Measurements from ENCODE around the gene MTHFD2L.
"Not testable (repeated sequence)": the region's sequence is repeated elsewhere in the genome, so short reads cannot be mapped to it uniquely, and the experiment has no call there.

MTHFD2L gene

GRCh38 chr4:74181219-74181618 lies 23.3 kb downstream of the MTHFD2L start:
- in situ Hi-C loops (cut with MboI; ENCODE audit: low sequenced_read_pairs) = no loop called here

DNA sequence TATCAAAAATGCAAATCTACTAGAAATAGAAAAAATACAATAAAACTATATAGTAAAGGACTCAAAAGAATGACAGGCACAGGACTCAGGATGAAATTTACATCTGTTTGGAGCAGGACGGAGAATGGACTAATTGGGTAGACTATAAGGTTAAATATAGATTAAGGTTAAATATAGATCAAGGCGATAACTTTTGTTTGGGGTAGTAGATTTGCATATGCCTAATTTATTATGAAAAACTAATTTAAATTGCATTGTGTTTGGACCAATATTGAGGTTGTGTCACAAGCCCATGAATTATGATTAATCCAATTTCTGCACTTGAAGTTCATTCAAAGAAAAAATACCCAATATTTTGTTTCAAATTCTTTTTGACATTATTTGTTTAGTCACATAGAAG lies 31.0 kb downstream of the MTHFD2L start:
- in situ Hi-C loops (cut with MboI; ENCODE audit: low sequenced_read_pairs) = no loop called here

DNA sequence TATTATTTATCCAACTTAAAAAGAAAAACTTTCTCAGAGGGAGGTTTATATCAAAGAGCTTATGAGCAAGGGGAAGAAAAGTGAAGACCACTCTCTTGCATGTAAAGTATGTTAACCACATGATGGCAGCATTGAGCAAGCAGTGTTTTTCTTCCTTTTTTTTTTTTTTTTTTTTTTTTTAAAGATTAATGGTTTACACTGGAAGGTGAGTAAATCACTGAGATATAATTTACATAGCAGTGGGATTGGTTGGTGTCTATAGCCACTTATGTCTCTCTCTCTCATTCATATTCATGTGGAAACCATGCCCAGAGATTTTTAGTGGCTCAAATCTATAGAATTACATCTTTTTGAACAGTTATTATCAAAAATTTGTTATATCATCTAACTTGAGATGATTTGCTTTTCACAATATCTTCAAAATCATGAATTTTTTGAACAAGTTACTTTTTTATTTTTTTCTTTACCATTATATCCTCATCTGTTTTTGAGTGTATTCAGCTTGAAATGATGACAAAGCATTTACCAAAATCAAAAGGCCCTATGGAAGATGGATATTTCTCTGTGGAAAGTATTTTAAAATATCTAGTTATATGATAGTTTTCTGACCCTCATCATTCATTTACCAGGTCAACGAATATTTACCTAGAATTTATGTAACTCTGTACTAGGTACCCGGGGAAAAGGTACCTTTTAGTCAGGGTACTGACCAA lies 31.6 kb downstream of the MTHFD2L start:
- in situ Hi-C loops (cut with MboI; ENCODE audit: low sequenced_read_pairs) = no loop called here

DNA sequence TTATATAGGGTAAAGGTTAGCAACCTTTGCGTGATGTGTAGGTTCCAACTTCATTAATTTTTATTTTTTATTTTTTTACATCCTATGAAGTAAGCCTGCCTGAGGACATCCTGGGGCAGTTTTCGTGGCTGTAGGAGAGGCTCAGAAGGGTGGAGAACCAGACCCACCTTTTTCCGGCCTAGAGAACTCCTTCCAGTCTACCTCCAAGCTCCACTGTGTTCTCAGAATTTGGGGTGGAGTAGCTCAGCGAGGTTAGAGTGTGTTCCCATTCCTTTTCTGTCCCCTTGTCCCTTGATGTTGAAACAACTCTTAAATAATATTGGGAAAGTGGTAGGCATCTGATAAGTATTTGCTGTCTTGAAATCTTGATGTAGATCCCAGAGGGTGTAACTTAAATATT lies 32.4 kb downstream of the MTHFD2L start:
- in situ Hi-C loops (cut with MboI; ENCODE audit: low sequenced_read_pairs) = no loop called here

DNA sequence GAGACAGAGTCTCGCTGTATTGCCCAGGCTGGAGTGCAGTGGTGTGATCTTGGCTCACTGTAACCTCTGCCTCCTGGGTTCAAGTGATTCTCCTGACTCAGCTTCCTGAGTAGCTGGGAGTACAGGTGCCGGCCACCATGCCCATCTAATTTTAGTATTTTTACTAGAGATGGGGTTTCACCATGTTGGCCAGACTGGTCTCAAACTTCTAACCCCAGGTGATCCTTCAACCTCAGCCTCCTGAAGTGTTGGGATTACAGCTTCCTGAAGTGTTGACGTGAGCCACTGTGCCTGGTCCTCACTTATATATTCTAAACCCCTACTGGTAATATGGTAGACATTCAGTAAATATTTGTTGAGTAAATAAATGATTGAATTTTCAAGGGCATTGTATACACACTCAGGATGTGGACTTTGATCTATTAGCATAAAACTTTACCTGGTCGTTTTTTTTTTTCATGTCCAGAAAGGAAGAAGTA lies 33.0 kb downstream of the MTHFD2L start:
- in situ Hi-C loops (cut with MboI; ENCODE audit: low sequenced_read_pairs) = no loop called here

DNA sequence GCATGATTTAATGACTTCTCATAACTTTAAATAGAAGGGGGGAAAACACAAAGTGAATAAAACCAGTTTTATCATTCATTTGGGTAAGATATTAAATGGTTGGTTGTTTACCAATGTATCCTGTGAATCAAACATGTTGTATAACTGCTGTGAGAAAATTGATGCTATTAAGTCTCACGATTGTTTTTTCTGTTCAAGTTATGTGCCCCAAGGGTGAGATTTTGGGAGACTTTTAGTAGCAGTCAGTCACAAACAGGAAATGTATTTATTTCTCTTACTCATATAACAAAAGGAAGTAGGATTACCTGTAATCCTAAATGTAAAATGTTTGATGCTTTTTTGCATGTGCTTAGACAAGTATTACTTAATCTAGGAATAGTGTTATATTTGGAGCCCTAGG lies 39.2 kb downstream of the MTHFD2L start:
- in situ Hi-C loops (cut with MboI; ENCODE audit: low sequenced_read_pairs) = no loop called here

DNA sequence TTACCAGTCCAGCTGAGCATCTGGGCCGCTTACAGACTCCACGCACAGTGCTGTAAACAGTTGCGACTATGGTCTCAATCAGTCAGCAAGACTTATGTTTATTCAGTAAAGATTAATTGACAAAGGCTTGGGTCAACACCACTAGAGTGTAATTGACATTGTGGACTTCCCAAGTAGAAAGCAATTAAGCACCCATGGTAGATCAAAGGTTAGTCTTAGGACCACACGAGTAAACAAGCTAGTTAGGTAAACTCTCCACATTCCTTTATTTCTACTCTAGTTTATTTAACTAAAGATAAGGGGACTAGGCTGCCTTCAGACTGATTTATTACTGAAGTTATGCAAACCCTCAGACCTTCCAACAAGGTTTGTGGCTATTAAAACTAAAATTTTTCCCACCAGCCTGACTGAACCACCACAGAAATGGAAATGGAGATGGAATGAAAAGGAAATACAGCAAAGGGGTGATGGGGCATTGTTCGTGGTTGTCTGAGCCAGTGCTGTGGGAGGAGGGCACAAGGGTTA lies 44.2 kb downstream of the MTHFD2L start:
- in situ Hi-C loops (cut with MboI; ENCODE audit: low sequenced_read_pairs) = no loop called here

GRCh38 chr4:74203467-74203866 lies 45.5 kb downstream of the MTHFD2L start:
- in situ Hi-C loops (cut with MboI; ENCODE audit: low sequenced_read_pairs) = no loop called here

DNA sequence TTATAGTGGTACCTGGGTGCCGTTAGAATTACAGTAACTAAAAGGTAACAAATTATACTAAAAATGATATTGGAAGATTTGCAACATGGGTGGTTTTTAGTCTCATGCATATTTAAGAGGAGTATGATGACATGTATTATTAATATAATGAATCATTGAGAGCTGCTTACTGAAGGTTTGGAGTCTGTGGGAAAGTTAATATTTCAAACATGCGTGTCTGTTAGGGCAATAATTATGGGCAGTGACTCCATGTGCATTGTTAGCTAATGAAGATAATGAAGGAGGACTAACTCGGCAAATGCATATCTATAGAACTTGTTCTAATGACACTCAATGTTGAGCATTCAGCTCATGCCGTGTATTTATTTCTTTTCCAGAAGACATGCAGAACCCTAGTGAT lies 47.1 kb downstream of the MTHFD2L start:
- in situ Hi-C loops (cut with MboI; ENCODE audit: low sequenced_read_pairs) = no loop called here

DNA sequence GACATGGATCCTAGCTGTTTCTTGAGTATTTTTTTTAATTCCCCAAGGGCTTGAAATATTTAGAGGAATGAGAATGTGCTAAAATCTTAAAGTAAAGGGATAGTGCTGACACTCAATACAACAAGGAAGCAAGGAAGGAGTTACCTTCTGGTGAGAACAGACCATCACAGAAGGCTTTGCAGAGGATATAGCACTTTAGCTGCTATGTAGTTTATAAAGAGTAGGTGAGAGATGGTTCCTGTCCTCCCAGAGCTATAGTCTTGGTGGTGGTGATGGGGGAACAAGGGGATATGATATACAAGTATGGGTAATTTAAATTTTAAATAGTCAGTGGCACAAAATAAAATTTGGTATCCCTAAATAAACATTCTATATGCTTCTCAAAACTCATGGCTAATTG lies 47.6 kb downstream of the MTHFD2L start:
- in situ Hi-C loops (cut with MboI; ENCODE audit: low sequenced_read_pairs) = no loop called here

DNA sequence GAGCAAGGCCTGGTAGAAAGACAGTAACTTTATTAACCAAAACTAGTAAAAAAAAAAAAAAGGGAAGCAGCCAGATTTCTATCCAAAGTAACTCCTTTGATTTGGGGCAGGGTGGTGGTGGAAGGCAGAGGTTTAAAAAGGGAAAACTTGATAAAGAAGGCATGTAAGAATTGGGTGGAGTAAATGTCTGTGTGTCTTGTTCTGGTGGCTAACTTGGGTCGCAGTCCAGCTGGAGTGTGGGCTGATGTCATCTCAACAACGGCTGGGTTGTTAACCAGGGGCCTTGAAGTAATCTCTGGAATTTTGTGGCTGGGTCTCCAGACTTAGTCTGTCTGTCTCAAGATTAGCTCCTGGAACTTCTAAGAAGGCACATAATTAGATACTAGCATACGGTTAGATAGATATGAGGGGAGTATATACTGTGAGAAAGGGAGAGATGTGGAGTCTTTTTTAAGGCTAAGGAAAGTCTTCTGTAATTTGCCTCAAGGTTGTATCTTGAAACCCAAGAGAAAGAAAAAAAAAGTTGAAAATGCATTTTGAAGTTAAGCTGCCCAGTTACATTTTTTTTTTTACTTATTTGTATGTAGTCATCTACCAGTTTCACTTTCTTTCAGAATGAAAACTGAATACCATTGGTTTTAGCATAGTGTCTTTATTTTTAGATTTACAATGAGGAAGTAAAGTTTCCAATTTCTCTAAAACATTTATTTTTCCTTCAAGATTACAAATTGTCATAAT lies 48.3 kb downstream of the MTHFD2L start:
- in situ Hi-C loops (cut with MboI; ENCODE audit: low sequenced_read_pairs) = no loop called here

DNA sequence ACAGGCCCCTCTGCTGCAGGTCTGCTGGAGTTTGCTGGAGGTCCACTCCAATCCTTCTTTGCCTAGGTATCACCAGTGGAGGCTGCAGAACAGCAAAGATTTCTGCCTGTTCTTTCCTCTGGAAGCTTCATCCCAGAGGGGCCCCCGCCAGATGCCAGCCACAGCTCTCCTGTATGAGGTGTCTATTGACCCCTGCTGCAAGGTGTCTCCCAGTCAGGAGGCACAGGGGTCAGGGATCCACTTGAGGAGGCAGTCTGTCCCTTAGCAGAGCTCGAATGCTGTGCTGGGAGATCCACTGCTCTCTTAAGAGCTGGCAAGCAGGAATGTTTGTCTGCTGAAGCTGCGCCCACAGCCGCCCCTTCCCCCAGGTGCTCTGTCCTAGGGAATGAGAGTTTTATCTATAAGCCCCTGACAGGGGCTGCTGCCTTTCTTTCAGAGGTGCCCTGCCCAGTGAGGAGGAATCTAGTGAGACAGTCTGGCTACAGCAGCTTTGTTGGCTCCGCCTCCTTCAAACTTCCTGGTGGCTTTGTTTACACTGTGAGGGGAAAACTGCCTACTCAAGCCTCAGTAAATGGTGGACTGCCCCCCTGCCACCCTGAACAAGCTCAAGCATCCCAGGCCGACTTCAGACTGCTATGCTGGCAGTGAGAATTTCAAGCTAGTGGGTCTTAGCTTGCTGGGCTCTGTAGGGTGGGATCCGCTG lies 56.7 kb downstream of the MTHFD2L start:
- in situ Hi-C loops (cut with MboI; ENCODE audit: low sequenced_read_pairs) = not testable (repeated sequence)

- in situ Hi-C loops (cut with MboI; ENCODE audit: low sequenced_read_pairs) = not testable (repeated sequence)
These were observed 57.3 kb downstream of the MTHFD2L start for GRCh38 chr4:74215236-74215635.

DNA sequence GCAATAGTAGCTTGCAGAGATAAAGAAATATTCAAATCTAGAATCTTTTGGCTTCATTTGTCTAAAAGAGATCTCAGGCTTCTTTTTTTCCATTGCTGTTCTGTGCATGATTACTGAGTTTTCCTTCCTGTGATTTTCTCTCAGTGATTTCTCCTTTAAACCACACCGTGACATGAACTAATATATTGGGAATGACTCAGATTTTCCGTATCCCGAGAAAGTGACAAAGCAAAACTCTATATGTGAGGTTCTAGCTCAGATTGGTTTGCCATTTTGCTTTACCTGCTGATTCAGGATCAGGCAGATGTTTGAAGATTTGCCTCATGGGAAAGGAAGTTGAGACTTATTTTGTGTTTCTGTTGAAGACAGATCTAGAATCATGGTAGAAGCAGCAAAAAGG lies 59.4 kb downstream of the MTHFD2L start:
- in situ Hi-C loops (cut with MboI; ENCODE audit: low sequenced_read_pairs) = no loop called here

DNA sequence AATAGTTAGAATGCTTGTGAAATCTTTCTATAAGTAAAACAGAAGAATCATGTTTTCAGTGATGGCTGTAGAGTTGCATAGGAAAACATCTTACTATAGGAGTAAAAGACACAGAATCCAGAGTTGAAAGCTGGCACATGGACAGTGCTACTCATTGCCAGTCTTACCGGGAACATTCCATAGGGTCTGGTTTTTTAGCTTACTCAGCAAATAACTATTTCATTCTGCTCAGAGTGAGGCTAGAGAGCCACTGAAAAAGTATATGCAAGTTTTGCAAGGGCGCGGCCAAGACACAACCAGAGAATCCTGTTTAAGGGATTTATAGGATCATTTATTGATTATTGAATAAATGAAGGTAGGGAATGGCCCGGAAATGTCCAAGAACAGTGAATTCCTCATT lies 60.3 kb downstream of the MTHFD2L start:
- in situ Hi-C loops (cut with MboI; ENCODE audit: low sequenced_read_pairs) = no loop called here

DNA sequence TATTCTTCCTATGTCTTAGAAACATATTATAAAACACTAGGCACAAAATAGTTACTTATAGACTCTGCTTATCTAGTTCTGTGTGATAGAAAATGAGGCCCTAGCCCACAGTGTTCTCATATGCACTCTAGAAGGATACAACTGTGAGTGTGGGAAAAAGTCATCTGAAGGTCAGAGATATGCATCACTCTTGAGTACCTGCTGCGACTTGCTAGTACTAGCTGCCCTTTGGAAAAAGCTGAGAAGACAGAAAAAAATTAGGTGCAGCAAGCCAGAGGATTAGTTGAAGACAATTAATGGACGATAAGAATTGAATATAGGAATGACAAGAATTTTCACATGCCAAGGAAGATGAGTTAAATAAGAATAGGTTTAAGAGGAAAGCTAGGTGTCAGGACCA lies 61.3 kb downstream of the MTHFD2L start:
- in situ Hi-C loops (cut with MboI; ENCODE audit: low sequenced_read_pairs) = no loop called here

- in situ Hi-C loops (cut with MboI; ENCODE audit: low sequenced_read_pairs) = no loop called here
These were observed 65.2 kb downstream of the MTHFD2L start for GRCh38 chr4:74223098-74223497.

GRCh38 chr4:74223801-74224200 lies 65.9 kb downstream of the MTHFD2L start:
- in situ Hi-C loops (cut with MboI; ENCODE audit: low sequenced_read_pairs) = no loop called here

DNA sequence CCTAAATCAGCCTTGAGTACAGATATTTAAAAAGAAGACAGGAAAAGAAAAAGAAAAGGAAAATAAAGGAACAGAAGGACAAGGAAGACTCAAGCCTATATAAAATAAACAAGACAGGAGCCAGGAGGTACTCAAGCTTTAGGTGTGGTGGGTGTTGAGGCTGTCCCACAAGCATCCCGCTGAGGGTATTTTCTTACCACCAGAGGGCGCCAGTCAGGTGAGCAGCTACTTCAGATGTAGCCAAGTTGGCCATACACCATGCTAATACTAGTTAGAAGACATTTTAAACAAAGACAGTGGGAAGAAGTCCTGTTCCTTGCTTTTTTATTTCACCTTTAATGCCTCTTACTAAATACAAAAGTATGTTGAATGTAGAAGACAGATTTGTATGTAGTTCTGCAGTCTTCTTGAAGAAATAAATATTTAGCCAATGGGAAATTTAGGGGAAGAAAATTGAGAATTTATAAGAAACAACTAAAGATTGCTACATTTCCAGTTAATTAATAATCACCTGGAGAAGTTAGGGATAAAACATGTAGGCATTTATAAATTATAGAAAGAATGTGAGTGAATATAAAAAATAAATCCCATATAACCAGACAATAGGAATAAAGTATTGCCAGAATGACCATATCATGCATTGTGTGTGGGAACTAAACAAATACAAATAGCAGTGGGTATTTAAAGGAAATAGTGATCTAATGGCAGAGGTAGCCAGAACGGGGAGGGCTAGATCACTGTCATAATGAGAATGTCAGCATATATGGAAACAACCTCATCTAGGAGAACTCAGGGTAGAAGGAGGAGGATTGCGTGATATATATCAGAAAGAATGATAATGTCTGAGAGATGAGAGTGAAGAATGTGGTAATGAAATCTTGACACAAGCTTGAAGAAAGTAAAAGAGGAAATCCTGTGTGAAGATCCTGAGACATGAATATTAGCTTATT lies 71.0 kb downstream of the MTHFD2L start:
- in situ Hi-C loops (cut with MboI; ENCODE audit: low sequenced_read_pairs) = no loop called here

DNA sequence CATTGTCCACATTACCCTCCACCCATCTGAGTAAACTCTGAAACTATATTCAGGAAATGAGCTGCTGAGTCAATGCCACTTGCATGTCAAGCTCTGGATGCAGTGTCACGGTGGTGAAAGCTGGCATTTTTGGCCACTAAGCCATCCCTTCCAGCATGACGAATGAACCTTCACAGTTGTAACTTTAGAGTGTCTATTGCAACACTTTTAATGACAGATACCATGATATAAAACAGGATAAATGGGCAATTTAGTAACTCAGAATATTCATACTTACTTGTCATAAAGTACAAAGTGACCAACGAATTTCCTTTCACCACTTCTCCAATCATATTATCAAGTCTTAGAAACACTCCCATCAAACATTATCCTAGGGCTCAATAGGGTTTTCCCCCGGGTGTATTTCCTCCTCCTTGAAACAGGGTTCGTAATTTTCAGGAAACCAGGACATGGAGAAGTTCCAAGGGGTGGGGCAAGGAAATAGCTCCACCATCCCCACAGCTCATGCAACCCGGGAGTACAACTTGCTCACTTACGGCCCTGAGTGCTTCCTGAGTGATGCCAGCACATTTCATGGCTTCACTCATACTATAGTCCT lies 73.1 kb downstream of the MTHFD2L start:
- in situ Hi-C loops (cut with MboI; ENCODE audit: low sequenced_read_pairs) = no loop called here
